CD4-positive, alpha-beta T cell treated with Interleukin-2 at 100 ng/mL for 4 hours (primary cell): ENCODE results near the gene ODC1.
"Not testable (repeated sequence)": the region's sequence is repeated elsewhere in the genome, so short reads cannot be mapped to it uniquely, and the experiment has no call there.

Experiments used
- DNase-seq: peaks from one replicate; pipeline ENCODE4 v3.0.0-alpha.2; 2020; ENCODE audit warnings: low spot score

ODC1 gene

GRCh38 chr2:10478298-10478625 is 30.1 kb upstream of the ODC1 start:
- DNase-seq = no peak

DNA sequence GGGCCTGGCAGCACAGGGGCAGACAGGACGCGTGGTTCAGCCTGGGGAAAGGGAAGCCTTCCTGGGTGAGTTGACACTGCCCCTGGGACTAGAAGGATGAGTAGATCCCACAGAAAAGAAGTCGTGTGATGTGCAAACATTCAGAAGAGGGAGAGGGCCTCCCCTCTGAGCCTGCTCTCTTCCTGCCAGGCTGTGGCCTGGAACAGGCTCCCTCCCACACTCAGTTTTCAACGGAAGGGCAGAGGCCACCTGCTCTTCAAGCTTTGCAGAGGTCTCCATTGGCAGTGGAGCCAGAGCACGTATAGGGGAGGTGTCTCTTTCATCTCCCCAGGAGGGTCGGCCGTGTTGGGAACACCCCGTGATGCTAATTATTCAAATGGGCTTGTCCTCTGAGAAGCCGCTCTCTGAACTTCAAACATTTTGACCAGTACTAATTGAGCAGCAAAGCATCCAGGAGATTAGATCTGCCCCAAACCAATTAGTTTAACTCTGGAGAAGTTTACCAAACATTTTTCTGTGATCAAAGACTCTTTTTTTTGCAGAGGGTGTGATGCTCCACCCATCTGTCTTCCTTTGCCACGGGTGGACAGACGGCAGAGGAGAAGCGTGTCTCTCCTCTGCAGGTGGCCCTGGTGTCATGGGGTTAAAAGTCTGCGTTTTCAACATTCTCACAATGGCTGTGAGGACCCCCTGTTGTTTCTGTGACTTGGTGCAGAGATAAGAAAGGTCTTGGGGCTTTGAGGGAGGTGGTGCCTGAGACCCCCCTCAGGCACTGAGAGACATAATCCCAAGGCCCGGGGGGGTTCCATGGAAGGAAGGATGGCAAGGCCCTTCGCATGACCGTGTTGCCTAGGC is 29.5 kb upstream of the ODC1 start:
- DNase-seq = no peak

DNA sequence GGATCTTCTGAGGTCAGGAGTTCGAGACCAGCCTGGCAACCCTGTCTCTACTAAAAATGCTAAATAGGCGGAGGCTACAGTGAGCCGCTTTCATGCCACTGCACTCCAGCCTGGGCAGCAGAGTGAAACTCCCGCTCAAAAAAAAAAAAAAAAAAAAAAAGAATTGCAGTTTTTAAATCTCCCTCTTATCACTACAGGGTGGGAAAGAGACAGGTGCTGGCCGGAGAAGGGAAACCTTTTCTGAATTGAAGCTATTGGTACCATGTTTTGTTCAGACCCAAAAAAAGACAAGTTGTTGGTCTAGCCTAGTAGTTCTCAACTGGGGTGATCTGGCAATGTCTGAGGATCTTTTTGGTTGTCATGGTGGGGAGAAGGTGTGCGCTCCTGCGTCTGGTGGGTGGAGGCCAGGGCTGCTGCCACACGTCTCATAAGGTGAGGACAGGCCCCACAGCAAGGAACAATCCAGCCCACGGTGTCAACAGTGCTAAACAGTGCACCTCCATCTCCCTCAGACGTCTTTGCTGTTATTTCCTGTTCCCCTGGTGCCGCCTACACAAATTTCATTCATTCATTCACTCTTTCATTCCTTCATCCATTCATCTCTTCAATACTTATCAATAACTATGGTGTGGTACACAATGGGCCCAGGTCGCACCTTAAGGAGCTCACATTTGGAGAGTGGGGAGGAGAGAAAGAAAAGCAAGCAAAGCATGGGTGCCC is 28.8 kb upstream of the ODC1 start:
- DNase-seq = no peak

GRCh38 chr2:10475811-10476660 is 27.9 kb upstream of the ODC1 start:
- DNase-seq = no peak

DNA sequence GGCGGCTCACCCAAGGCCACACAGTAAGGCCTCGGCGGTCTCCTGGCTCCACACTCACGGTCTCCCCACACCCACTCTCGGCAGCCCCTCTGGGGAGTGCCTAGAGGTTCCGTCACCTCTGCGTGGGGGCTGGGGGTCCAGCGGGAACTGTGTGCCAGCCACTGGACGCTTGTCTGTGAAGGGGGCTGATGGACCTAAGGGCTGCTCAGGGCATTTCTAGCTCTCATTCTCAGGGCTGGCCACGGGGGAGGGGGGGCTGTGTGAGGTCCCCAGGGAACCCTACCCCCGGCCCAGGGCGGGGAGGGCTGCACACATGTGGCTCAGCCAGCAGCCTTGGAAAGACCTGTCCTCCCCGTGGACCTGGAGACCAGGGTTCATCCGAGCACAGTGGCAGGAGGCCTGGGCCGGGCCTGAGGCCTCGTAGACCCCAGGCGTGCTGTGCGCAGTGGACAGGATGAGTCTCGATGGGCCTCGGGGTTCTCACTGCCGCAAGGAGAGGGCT is 27.1 kb upstream of the ODC1 start:
- no peak for DNase-seq

DNA sequence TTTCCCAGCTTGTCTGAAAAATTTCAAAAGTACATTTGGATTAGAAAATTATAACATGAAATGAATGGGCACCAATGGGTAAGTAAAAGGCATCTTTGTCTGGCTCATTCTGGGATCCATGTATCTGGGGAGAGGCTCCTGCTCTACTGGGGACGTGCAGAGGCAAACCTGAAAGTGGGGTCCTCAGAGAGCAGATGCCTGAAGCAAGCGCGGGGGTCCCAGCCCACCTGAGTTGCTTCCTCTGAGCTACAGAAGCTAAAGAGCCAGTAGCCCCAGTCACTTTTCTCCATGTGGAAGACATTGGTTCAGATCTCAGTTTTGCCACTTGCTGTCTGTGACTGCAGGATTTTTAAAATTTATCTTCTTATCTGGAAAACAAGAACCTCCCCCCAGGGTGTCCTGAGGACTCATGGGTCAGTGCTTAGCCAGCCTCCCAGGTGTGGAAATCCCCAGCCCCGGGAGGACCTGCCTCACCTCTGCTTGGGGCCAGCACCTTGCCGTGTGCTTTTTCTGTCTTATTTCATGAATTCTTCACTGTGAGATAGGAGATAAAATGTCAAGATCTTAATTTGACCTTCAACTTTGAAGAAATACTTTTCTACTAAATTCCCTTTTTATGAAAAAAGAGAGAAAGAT is 25.1 kb upstream of the ODC1 start:
- DNase-seq = no peak

- DNase-seq = no peak
Measured at GRCh38 chr2:10471955-10472354, 23.8 kb upstream of the ODC1 start.

DNA sequence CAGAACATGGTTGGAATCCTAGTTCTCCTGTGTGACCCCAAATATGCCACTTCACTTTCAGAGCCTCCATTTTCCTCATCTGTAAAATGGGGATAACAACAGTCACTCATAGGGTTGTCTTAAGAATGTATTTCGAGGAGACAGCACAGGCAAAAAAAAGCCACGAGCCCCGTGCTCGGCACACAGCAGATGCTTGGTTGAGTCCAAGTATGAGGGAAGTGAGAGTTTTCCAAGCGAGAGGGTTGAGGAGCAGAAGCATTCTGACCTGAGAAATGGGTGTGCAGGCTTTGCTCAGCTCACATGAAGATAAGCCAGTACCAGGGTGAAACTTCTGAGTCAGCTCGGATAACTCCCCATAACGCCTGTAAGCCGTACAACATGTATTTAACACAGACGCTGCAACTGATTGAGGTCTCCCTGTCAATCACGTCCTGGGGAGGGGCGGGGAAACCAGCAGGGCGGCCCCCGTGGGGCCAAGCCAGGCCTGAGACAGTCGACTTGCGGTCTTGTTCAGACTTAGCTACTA is 23.0 kb upstream of the ODC1 start:
- no peak for DNase-seq

- DNase-seq = no peak
Measured at GRCh38 chr2:10469955-10470608, 22.0 kb upstream of the ODC1 start.

GRCh38 chr2:10469301-10469700 is 21.2 kb upstream of the ODC1 start:
- no peak for DNase-seq

DNA sequence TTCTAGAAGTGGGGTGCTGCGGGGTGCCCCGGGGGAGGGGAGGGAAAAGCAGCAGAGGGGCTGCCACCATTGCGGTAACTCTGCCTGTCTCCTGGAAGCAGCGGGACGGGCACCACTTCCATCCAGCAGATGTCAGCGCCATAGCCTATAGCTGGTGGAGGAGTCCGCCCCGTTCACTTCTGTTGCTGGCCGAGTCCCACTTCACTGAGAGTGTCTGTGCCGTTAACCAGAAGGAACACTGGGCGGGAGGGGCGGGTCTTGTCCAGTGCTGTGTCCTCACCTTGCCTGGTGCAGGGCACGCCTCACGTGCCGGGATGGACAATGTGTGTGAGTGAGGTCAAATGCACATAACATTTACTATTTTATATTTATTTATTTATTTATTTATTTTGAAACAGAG is 19.3 kb upstream of the ODC1 start:
- no peak for DNase-seq

DNA sequence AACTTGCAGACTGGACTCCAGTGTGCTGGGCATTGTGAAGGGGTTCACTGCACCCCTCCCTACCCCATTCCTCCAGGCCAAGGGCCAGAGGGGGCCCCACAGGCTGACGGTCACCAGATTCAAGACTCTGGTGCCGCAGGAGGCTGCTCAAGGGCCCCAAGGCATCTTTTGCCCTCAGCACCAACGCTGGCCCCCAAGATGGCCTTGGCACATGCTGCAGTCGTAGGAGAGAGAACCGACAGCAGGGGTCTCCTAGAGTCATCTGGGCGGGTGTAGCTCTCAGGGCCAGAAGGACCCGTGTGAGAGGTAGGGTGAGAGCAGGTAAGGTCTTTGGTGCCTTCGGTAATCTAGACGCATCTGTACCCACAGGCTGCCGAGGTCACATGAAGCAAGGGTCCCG is 18.7 kb upstream of the ODC1 start:
- DNase-seq = no peak

DNA sequence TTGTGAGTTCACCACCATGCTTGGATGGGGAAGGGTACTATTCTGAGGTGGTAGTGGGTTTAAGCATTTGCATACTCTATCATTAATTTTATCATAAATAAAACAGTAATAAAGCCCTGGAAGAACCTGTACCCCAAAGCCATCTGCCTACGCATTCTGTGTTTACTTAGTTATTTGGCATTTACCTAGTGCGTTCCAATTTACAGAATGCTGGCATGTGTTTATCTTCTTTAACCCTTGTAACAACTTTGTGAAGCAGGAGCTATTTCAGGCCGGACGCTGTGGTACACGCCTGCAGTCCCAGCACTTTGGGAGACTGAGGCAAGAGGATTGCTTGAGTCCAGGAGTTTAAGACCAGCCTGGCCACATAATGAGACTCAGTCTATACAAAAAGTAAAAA is 17.8 kb upstream of the ODC1 start:
- no peak for DNase-seq

DNA sequence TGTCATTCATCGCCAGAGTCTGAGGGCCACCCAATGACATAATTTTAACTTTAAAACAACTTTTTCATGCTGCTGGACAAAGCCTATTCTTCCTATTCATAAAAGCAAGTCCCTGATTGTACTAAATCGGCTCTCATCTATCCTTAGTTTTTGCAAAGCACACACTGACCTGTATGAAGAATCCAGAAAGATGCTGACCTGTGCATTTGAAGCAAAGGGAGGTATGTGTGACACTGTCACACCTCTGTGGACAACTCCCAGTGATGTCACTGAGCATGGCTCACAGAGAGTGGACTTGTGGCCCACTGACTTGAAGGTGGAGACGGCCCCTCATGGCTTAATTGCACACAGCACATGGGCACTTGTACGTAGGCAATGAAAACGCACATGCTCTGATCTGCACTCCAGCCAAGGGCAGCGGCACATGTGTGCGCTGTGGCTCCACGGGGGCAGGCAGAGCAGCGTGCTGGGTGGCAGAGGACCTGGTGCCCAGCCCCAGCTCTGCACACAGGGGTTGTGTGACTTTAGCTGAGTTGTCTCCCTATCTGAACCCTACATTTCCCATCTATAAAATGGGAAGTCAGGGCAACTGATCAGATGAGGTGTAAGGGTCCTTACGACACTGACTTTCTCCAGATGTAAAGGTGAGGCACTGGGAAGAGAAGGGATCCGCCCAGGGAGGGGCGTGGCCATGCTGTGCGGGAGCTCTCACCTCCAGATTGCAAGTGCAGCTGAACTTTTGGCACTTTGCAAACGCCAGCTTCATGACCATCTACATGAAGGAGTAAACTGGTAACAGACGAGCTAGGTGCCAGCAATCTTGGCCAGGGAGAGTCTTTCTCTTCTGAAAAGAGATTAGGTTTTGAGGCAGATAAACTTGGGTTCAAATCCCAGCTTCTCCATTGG is 14.3 kb upstream of the ODC1 start:
- no peak for DNase-seq

- DNase-seq = no peak
Measured at GRCh38 chr2:10460366-10460796, 12.3 kb upstream of the ODC1 start.

DNA sequence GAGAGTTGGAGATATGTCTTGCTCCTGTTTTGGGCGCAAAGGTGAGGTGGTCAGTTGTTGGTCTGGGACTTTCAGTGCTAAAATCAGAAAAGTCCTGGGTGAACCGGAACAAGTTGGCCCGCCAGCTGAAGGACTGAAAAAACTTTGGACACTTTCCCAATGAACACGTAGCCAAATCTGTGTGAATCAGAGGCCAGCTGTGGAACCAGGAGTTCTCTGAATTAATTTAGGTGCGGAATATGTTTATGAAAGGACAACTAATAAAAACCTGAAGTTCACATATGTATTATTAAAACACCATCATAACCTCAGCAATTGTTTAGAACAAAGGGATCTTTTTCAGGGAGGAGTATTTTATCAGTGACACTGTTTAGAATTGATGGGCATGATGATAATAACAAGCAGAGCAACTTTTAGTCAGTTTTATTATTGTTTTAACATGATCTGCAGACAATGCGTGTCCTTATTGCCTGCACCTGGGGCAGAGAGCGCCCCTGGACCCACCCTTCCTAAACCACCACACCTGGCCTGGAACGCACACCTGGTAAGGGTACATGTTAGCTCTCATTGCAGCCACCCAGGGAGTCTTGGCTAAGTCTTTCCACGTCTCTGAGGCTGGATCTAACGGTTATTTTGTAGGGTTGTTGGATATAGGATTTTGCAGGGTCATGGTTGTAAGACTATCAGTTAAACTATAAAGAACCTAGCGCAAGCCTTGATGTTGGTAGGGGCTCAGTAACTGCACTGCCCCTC is 9.9 kb upstream of the ODC1 start:
- no peak for DNase-seq

- DNase-seq = not testable (repeated sequence)
Measured at GRCh38 chr2:10457195-10457594, 9.1 kb upstream of the ODC1 start.

DNA sequence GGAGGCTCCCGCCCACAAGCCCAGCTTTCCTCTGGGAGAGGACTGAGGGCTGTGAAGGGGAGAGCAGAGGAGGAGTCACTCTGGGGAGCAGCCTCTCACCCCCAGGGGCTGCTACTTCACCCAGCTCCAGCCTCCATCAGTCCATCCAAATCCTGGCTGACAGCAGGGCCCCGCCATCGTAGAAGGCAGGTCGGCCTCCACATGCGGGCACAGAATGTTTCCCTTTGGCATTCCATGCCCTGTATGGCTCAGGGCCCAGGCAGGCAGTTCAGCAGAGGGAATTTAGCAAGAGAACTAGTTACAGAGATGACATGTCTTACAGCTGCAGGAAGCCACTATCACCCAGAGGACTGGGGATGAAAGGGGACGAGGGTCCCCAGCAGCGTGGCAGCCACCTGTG is 6.4 kb upstream of the ODC1 start:
- DNase-seq = no peak

- no peak for DNase-seq
Measured at GRCh38 chr2:10453905-10454298, 5.8 kb upstream of the ODC1 start.
